GM10266 (cell line): ENCODE results near the gene PIAS2.

Experiments
- DNase-seq: peaks from one replicate; pipeline ENCODE4 v3.0.0; 2012; ENCODE audit errors: extremely low spot score
- CTCF ChIP-seq: IDR thresholded peaks from 2 replicates; pipeline ENCODE4 v1.5.1; 2012; ENCODE audit warnings: mild to moderate bottlenecking, low read depth; ENCODE audit not compliant: control insufficient read depth, insufficient read depth; ENCODE audit errors: missing control alignments

The PIAS2 gene

GRCh38 chr18:46946656-46947282, 29.5 kb upstream of the PIAS2 start:
- DNase-seq, result peak; percentile 43
- no peak for TF ChIP-seq CTCF

GRCh38 chr18:46942646-46943045, 25.3 kb upstream of the PIAS2 start:
- DNase-seq, result no peak
- TF ChIP-seq CTCF, result no peak

GRCh38 chr18:46939998-46940571, 22.8 kb upstream of the PIAS2 start:
- no peak for DNase-seq
- TF ChIP-seq CTCF, result no peak

- no peak for TF ChIP-seq CTCF
- no peak for DNase-seq
These were observed 22.1 kb upstream of the PIAS2 start for GRCh38 chr18:46939337-46939963.

GRCh38 chr18:46920653-46921052, 3.3 kb upstream of the PIAS2 start:
- TF ChIP-seq CTCF, result no peak
- DNase-seq, result no peak

- no peak for DNase-seq
- TF ChIP-seq CTCF, result no peak
These were observed 2.8 kb upstream of the PIAS2 start for GRCh38 chr18:46920067-46920466.
